ENCODE results near the gene CCL18. TPM values are rescaled to one million over a fixed set of nuclear protein-coding genes. Genes with fewer than 3 reads are reported as not detected.
"Not testable (repeated sequence)": the region's sequence is repeated elsewhere in the genome, so short reads cannot be mapped to it uniquely, and the experiment has no call there.

Gene CCL18
- total RNA-seq, 1 donor from 2014 or later = not detected

DNA sequence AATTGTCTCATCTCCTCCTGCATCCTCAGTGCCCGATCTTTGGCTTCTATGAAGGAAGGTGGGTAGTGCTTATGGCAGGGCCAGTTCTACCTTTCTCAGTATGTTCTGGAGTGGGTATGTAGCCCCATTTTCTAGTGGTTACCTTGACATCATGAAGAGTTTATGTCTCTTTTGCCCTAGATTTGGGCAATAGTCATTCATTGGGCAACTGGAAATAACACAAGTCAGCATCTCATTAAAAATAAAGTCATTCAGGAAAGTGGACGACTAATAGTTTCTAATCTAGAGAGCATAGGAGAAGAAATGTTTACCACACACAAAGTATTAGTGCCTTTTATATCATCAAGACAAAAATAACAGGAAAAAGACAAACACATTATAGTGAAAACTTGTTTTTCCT lies 19.6 kb downstream of the CCL18 start:
- H3K27ac Mint-ChIP-seq; H3K9me3 Mint-ChIP-seq; H3K27me3 Mint-ChIP-seq; H3K4me3 Mint-ChIP-seq; H3K36me3 Mint-ChIP-seq (ENCODE audit: low read depth); DNase-seq; intact Hi-C loops (cut with micrococcal nuclease): not testable (repeated sequence)
- H3K4me1 Mint-ChIP-seq = peaks cover 26% of the 10 kb centered on the region

DNA sequence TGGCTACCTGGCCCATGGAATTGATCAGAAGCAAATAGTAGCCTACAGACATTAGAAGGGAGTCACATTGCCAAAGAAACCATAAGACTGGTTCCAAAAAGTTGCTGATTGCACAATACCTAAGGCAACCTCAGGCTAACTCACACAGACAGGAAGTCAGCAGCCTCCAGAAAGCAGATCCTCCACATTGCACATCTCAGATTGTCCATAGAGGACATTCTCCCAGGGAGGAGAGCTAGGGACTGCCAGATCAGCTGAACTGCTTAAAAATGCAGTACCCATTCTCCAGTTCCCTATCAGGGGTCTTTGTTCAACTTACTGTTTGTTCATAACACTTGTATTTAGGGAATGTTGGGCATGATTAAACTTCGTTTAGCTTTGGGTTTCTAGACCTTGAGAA lies 21.7 kb downstream of the CCL18 start:
- Mint-ChIP-seq H3K27me3 (peaks cover 9% of the 10 kb centered on the region), H3K36me3 (ENCODE audit: low read depth) (no peaks in the 10 kb centered on the region), H3K4me3 (no peak overlapping the region), H3K4me1 (peaks cover 43% of the 10 kb centered on the region), H3K9me3 (peaks cover 4% of the 10 kb centered on the region), H3K27ac (no peak overlapping the region)
- intact Hi-C loops (cut with micrococcal nuclease) = no loop called here
- no peak for DNase-seq

DNA sequence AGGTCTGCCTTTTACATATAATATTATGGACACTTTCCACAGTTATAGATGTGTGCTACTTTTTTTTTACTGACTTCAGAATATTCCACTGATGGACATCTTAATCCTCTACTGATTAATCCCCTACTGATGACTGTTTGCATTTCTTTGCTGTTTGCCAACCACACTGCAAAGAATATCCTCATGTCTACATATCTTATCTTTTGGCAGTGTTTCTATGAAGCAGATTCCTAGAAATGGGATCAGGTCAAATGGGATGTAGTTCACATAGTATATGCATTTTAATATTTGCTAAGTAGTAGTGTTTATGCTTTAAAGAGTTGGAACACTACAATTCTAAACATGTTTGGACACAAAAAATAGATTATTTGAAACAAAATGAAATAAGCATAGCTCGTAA lies 22.7 kb downstream of the CCL18 start:
- DNase-seq = no peak
- H3K4me3 Mint-ChIP-seq = no peak overlapping the region
- no peak overlapping the region for H3K27ac Mint-ChIP-seq
- peaks cover 4% of the 10 kb centered on the region for H3K9me3 Mint-ChIP-seq
- peaks cover 44% of the 10 kb centered on the region for H3K4me1 Mint-ChIP-seq
- peaks cover 12% of the 10 kb centered on the region for H3K27me3 Mint-ChIP-seq
- H3K36me3 Mint-ChIP-seq (ENCODE audit: low read depth) = no peaks in the 10 kb centered on the region
- intact Hi-C loops (cut with micrococcal nuclease) = no loop called here

DNA sequence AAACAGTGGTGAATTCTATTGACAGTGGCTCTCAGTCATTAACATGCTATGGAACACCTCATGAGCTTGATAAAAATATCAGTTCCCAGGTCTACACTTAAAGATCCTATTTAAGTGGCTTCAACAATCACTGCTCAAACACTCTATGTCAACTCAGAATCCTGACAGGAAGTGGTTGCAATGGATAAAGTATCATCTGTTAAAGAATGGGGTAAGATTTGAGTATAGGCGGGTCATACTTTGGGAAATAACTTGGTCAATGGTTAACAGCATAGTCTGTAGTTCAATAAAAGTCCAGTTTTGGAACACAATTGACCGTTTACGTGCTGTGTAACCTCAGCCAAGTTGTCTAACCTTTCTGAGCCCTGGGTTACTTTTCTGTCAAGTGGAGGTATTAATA lies 23.4 kb downstream of the CCL18 start:
- H3K27me3 Mint-ChIP-seq = peaks cover 13% of the 10 kb centered on the region
- DNase-seq; intact Hi-C loops (cut with micrococcal nuclease); H3K36me3 Mint-ChIP-seq (ENCODE audit: low read depth); H3K9me3 Mint-ChIP-seq; H3K4me3 Mint-ChIP-seq; H3K27ac Mint-ChIP-seq: not testable (repeated sequence)
- H3K4me1 Mint-ChIP-seq = peaks cover 42% of the 10 kb centered on the region

DNA sequence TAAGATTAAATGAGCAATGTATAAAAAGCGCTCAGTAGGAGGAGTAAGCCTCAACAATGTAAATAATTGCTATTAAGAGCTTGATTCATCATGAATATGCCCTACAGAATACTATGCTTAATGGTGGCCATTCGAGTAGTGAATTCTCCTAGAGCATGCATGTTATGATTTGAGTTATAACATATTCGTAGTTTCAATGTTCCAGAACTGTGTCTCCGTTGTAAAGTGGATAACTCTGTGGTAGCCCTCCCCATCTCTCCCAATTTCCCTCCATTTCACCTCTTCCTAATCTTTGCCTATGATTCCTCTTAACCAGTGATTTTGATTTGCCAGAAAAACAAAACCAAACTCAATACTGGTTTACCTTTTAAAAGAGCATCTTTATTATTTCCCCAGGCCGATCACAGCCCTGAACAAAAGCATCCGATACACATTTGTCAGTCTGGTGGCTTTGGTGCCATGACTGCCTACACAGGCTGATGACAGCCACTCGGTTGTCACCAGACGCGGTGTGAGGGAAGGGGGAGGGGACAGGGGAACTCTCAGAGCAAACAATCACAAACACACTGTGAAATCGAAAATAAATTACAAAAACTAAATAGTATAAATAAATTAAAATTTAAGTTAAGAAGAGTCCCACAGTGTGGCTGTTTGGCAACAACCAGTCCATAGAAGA lies 24.0 kb downstream of the CCL18 start:
- intact Hi-C loops (cut with micrococcal nuclease); DNase-seq; H3K27ac Mint-ChIP-seq; H3K9me3 Mint-ChIP-seq; H3K36me3 Mint-ChIP-seq (ENCODE audit: low read depth): not testable (repeated sequence)
- peak overlapping the region; percentile 7 for H3K4me3 Mint-ChIP-seq
- peaks cover 39% of the 10 kb centered on the region for H3K4me1 Mint-ChIP-seq
- peaks cover 13% of the 10 kb centered on the region for H3K27me3 Mint-ChIP-seq

DNA sequence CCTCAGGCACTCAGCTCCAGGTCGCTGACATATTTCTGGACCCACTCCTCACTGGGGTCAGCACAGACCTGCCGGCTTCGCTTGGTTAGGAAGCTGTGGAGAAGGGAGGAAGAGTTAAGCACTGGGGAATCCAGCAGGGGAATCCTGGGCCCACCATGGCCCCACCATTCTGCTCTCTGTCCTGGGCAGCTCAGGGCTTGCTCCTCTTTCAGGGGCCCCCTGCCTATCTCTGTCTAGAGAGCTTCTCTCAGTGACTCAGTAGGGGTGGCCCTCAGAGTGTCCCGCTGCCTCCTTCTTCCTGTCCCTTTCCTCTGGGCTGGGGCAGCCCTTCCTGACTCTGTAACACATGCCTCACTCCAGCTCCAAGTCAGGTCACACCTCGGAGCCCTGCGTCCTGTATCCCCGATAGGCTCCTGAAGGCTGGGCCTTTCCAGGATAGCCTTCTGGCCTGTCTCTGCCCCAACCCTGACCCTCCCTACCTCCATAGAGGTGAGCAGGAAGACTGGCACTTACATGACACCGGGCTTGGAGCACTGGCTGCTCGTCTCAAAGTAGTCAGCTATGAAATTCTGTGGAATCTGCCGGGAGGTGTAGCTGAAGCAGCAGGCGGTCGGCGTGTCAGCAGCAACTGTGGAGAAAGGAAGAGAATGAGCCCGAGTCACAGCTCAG lies 24.7 kb downstream of the CCL18 start:
- peaks cover 39% of the 10 kb centered on the region for H3K4me1 Mint-ChIP-seq
- DNase-seq = no peak
- H3K4me3 Mint-ChIP-seq = peak overlapping the region; percentile 55
- H3K27ac Mint-ChIP-seq = peak overlapping the region; percentile 90
- intact Hi-C loops (cut with micrococcal nuclease) = no loop called here
- H3K36me3 Mint-ChIP-seq (ENCODE audit: low read depth) = no peaks in the 10 kb centered on the region
- H3K27me3 Mint-ChIP-seq = peaks cover 11% of the 10 kb centered on the region
- peaks cover under 1% of the 10 kb centered on the region for H3K9me3 Mint-ChIP-seq

DNA sequence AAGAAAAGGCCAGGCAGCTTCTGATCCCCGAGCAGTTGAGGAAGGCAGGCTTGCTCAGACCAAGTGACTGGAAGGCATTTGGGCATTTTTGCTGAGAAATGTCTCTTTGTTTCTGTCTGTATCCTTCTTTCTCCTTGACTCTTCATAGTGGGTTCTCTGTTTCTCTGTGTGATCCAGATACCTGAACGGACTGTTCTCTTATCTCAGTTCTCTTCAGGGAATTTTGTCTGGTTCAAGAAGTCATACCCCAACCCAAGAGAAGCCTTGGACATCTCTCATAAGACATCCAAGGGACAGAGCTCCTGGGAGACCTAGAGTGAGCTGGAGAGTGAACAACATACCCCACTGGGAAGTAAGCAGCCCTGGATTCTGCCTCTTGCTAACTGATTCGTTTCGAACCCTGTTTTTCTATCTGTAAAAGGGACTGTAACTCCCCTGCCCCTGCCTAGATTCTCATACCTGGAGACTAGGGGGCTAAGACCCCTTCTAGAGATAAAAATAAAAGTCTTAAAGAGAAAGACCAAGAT lies 25.3 kb downstream of the CCL18 start:
- Mint-ChIP-seq H3K9me3 (no peaks in the 10 kb centered on the region), H3K27me3 (peaks cover 11% of the 10 kb centered on the region), H3K4me3 (peak overlapping the region; percentile 55), H3K36me3 (ENCODE audit: low read depth) (no peaks in the 10 kb centered on the region), H3K4me1 (peaks cover 41% of the 10 kb centered on the region), H3K27ac (peak overlapping the region; percentile 90)
- DNase-seq = no peak
- intact Hi-C loops (cut with micrococcal nuclease) = no loop called here

DNA sequence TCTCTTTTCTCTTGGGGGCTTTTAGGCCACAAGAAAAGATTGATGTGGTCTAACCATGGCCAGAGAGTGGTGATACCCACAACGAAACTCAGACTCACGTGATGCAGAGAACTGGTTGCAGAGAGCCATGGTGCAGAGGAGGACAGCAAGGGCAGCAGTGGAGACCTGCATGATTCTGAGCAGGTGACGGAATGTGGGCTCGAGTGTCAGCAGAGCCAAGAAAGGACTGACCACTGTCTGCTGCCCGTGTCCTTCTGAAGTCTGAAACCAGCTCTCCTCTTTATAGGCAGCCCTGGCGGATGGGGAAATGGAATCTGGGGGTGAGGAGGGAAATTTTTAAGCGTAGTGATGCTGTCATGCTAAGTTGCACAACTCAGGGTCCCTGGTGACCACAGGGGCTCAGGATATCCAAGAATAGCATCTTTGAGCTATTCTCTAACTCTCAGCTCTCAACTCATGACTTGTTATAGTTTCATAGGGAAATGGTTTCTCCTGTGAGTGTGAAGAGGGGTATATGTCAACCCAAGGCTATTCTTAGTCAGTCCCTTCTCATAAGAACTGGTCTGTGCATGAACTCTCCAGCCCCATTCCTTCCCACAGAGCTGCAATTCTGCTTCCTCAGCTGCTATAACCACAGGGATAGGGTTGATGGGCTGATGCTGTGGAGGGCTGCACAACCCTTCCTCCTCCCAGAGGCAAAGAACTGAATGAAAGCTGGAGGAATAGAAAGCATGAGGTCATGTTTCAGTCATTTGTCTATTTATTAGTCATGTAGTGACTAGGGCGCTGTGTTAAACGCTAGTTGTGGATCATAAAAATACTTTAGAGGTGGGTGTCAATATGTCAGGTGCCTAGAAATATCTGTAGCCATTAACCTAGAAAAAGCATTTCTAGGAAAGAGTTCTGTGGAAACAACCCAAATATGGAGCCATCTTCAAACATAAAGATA lies 26.1 kb downstream of the CCL18 start, which contains the start of gene CCL3:
CCL3 (minus strand) TSS at position 256 of the 949 bp plus-strand sequence; CDS start at position 171, 85 bp downstream.
- Mint-ChIP-seq H3K4me3 (peak within 1 kb of the TSS; percentile 55), H3K4me1 (peaks cover 42% of the 10 kb centered on the region), H3K36me3 (ENCODE audit: low read depth) (no peaks in the 10 kb centered on the region), H3K9me3 (no peaks in the 10 kb centered on the region), H3K27me3 (peaks cover 15% of the 10 kb centered on the region), H3K27ac (peak within 1 kb of the TSS; percentile 90)
- peak; percentile 71 for DNase-seq
- intact Hi-C loops (cut with micrococcal nuclease) = loop anchor here (1.0 to 10.0 kb wide), 5 partner anchors 8 to 1715 kb away; partner anchors contain the start of gene CCL4

DNA sequence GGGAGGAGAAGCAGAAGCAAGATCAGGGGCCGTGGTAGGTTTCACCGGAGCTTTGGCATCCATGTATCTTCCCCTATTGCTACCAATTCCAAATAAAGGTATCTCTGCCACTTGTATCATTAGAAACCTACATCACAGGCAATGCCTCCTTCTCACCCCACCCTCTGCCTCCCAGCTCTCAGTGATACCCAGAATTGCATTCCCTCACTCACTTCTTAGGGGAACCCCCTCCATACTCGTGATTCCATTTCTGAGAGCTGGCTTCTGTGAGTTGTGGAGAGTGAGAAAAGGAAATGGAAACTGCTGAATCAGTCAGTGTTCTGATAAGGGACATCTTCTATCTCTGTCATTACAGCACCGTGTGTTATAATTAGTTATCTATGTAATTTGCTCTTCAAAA lies 28.2 kb downstream of the CCL18 start:
- Mint-ChIP-seq H3K36me3 (ENCODE audit: low read depth) (no peaks in the 10 kb centered on the region), H3K4me1 (peaks cover 41% of the 10 kb centered on the region), H3K4me3 (no peak overlapping the region), H3K9me3 (no peaks in the 10 kb centered on the region), H3K27ac (peak overlapping the region; percentile 6), H3K27me3 (peaks cover 14% of the 10 kb centered on the region)
- DNase-seq = peak; percentile 73
- intact Hi-C loops (cut with micrococcal nuclease) = loop anchor here (10.0 kb wide), 1 partner anchor 1717 kb away; no protein-coding TSS in a partner anchor

DNA sequence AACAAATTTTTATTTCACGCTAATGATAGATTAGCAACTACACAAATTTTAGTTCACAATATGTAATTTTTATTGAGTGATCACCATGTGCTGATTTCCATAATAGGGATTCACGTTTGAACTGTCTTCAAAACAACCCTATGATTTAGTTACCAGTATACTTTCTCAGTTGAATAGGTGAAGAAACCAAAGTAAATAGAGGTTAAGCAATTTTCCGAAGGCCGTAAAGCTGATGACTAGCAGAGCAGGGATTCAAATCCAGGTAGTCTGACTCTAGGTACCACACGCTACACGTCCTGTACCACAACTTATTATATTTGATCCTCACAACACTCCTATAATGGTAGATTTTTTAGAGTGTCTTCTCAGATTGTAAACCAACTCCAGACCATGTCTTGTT lies 28.6 kb downstream of the CCL18 start:
- not testable (repeated sequence) for DNase-seq; H3K36me3 Mint-ChIP-seq (ENCODE audit: low read depth); H3K27ac Mint-ChIP-seq; H3K9me3 Mint-ChIP-seq; H3K4me3 Mint-ChIP-seq
- intact Hi-C loops (cut with micrococcal nuclease) = loop anchor here (10.0 kb wide), 1 partner anchor 1718 kb away; no protein-coding TSS in a partner anchor
- peaks cover 14% of the 10 kb centered on the region for H3K27me3 Mint-ChIP-seq
- peaks cover 41% of the 10 kb centered on the region for H3K4me1 Mint-ChIP-seq

DNA sequence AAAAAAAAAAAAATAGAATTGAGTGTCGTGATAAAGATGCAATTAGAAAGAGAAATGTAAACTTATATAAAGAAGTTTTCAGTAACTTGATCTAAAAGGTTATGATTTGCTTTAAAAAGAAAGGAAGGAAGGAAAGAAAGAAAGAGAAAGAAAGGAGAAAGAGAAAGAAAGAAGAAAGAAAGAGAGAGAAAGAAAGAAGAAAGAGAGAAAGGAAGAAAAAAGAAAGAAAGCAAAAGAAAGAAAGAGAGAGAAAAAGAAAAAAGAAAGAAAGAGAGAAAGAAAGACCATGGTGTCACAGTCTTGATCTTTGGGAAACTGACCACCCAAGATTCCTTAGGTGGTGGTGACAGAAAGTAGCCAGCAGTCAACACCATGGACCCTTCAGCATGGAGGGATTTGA lies 30.2 kb downstream of the CCL18 start:
- no peak for DNase-seq
- H3K4me1 Mint-ChIP-seq = peaks cover 35% of the 10 kb centered on the region
- H3K4me3 Mint-ChIP-seq = no peak overlapping the region
- intact Hi-C loops (cut with micrococcal nuclease) = loop anchor here (10.0 kb wide), 1 partner anchor 1719 kb away; no protein-coding TSS in a partner anchor
- H3K27me3 Mint-ChIP-seq = peaks cover 13% of the 10 kb centered on the region
- no peak overlapping the region for H3K27ac Mint-ChIP-seq
- H3K9me3 Mint-ChIP-seq = no peaks in the 10 kb centered on the region
- H3K36me3 Mint-ChIP-seq (ENCODE audit: low read depth) = no peaks in the 10 kb centered on the region

DNA sequence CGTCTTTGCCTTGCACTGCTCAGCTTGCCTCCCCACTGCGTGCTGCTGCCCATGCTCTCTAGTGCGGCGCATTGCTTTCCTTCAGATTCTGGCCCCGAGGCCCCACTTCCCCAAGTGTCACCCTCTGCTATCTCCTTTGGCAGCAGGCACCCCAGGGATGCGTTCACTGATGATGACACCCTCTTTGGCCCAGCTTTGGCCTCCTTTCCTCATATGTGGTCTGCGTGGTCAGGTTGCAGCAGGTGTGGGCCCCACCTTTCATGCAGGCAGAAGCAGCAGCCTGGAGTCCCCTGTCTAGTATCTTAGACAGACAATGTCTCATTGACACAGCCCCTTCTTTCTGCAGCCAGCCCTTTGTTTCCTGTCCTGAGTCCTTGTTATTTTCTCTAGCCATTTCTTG lies 30.7 kb downstream of the CCL18 start:
- intact Hi-C loops (cut with micrococcal nuclease) = loop anchor here (10.0 kb wide), 1 partner anchor 1720 kb away; no protein-coding TSS in a partner anchor
- H3K36me3 Mint-ChIP-seq (ENCODE audit: low read depth) = no peaks in the 10 kb centered on the region
- no peak overlapping the region for H3K27ac Mint-ChIP-seq
- no peaks in the 10 kb centered on the region for H3K9me3 Mint-ChIP-seq
- H3K27me3 Mint-ChIP-seq = peaks cover 16% of the 10 kb centered on the region
- peaks cover 31% of the 10 kb centered on the region for H3K4me1 Mint-ChIP-seq
- no peak overlapping the region for H3K4me3 Mint-ChIP-seq
- DNase-seq = no peak

DNA sequence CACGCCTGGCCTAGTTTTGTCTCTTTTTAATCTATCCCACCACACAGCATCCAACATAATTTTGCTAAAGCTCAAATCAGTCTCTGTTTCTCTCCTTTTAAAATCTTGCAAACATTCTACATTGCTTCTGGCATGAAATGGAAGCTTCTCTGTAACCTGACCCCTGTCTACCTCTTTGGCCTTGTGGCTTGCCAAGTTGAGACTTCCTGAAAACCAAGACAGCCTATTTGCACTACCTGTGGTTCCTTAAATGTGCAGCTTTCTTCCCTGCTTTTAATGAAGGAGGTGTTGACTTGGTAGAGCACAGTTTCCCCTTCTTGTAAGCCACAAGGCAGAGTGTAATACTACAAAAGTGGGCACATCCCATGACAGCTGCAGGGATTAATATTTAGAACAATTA lies 31.9 kb downstream of the CCL18 start:
- no peaks in the 10 kb centered on the region for H3K36me3 Mint-ChIP-seq (ENCODE audit: low read depth)
- intact Hi-C loops (cut with micrococcal nuclease) = loop anchor here (10.0 kb wide), 1 partner anchor 1721 kb away; no protein-coding TSS in a partner anchor
- H3K27me3 Mint-ChIP-seq = peaks cover 17% of the 10 kb centered on the region
- H3K4me1 Mint-ChIP-seq = peaks cover 21% of the 10 kb centered on the region
- no peak for DNase-seq
- H3K27ac Mint-ChIP-seq = peak overlapping the region; percentile 16
- no peaks in the 10 kb centered on the region for H3K9me3 Mint-ChIP-seq
- H3K4me3 Mint-ChIP-seq = no peak overlapping the region

Data from activated CD4-positive, alpha-beta T cell treated with anti-CD3 and anti-CD28 coated beads, Interleukin-2, amount 10 ng/mL, durations not matched to agents 24 days and 14 days (primary cell).